GM18498 (cell line): ENCODE measurements around the gene GSDMA.

ENCODE experiments used
- ATAC-seq: cut with Tn5 transposase; IDR thresholded peaks from one replicate; pipeline ENCODE4 v1.9.1; 2021; ENCODE audit warnings: mild to moderate bottlenecking, moderate library complexity; ENCODE audit not compliant: unreplicated experiment

GSDMA gene

GRCh38 chr17:39960524-39961041, 2.2 kb upstream of the GSDMA start:
- no peak for ATAC-seq

GRCh38 chr17:39963829-39964228, 1.0 kb downstream of the GSDMA start:
- no peak for ATAC-seq

- no peak for ATAC-seq
These were observed 2.4 kb downstream of the GSDMA start for GRCh38 chr17:39965017-39965699.

GRCh38 chr17:39966771-39967170, 4.0 kb downstream of the GSDMA start:
- no peak for ATAC-seq

DNA sequence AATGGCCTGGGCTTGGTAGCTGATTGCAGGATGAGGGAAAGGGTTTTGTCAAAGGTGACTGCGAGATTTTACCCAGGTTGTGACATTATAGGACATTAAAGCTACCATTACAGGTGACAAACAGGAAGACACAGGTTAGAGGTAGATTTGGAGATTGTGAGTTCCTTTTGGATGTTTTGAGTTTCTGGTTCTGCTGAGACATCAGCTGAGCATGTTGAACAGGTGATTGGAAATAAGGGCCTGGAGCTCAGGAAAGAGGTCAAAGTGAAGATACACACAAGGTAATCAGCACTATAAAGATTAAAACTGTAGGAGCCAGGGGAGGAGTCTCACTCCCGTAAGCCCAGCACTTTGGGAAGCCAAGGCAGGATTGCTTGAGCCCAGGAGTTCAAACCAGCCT, 6.0 kb downstream of the GSDMA start:
- ATAC-seq: no peak

GRCh38 chr17:39969375-39969774, 6.6 kb downstream of the GSDMA start:
- no peak for ATAC-seq

GRCh38 chr17:39970157-39970692, 7.4 kb downstream of the GSDMA start:
- ATAC-seq: no peak

GRCh38 chr17:39971076-39971603, 8.3 kb downstream of the GSDMA start:
- ATAC-seq: no peak

GRCh38 chr17:39972271-39972670, 9.5 kb downstream of the GSDMA start:
- ATAC-seq: no peak

GRCh38 chr17:39973496-39973895, 10.7 kb downstream of the GSDMA start:
- no peak for ATAC-seq

DNA sequence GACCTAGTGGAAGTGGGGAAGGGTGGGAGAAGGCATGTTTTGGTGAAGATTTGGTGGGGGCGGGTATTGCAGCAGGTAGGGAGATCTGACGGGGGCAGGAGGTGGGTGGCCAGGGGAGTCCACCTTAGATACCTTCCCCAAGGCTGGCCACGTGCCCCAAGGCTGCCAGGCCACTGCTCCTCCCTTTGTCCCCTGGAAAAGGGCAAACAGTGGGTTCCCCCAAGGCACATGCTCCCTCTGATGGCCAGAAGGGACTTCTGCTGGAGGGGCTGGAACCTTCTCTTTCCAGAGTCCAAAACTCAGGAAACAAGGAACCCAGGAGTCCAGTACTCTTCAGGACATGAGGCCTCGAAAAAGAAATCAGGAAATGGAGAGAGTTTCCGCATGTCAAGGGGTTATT, 11.6 kb downstream of the GSDMA start:
- ATAC-seq: no peak

DNA sequence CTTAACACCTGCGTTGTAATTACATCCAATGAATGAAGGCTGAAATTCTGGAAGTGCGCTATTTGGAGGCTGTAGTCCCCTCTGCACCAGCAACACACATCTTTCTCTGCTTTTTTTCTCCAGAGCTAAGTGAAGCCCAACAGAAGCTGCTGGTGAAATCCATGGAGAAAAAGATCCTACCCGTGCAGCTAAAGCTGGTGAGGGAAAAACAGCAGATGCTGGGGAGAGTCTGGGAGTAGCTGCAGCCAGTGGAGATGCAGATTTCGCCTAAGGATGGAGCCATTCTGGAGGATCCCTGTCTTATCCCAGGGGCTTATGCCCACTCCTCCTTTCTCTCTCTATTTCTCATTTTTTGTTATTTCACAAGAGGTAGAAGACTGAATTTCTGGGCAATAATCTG, 13.0 kb downstream of the GSDMA start:
- no peak for ATAC-seq

- ATAC-seq: no peak
These were observed 16.3 kb downstream of the GSDMA start for GRCh38 chr17:39979016-39979670.

DNA sequence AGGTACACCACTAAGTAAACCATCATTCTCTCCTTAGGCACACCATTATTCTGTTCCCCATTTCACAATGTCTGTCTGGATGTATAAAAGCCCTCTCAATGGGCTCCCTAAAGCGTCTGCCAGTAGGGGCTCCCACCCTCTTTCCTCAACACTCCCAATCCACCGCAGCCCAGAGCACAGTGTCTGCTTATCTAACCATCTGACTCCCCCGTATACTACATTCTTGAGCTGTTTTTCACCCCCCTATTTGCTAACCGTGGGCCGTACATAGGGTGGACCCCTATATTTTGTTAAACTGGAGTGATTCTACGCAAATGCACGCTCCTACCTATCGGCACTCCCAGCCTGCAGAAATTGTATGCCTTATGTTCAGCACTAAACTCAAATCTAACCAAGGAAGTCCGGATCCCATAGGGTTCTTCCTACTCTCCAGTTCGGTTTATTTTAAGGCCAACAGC, 17.1 kb downstream of the GSDMA start:
- ATAC-seq: peak; percentile 26

DNA sequence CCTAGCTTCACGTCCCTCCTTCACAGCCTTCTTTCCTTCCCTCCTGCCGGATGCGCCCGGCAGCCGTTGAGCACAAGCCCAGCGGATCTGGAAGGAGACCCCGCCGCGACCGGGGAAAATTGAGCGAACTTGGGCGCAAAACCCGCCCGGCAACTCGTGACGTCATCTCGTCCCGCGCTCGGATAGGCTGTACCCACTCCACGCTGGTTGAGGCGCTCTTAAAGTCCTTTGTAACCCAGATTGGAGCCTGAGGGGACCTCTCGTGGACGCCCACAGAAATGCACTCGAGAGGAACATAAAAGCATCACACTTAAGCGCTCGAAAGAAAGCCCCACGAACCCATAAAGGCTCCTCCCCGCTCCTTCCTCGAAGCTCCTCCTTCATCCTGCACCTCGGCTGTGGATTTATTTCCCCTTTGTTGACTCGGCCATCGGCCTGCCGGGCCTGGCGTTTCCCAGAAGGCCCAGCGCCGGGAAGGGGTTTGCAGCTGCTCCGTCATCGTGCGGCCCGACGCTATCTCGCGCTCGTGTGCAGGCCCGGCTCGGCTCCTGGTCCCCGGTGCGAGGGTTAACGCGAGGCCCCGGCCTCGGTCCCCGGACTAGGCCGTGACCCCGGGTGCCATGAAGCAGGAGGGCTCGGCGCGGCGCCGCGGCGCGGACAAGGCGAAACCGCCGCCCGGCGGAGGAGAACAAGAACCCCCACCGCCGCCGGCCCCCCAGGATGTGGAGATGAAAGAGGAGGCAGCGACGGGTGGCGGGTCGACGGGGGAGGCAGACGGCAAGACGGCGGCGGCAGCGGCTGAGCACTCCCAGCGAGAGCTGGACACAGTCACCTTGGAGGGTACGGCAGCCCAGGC, 17.8 kb downstream of the GSDMA start, which contains the start of gene PSMD3:
PSMD3 (plus strand) TSS at position 457 of the 856 bp plus-strand sequence; CDS start at position 621, 164 bp downstream.
- peak; percentile 93 for ATAC-seq

DNA sequence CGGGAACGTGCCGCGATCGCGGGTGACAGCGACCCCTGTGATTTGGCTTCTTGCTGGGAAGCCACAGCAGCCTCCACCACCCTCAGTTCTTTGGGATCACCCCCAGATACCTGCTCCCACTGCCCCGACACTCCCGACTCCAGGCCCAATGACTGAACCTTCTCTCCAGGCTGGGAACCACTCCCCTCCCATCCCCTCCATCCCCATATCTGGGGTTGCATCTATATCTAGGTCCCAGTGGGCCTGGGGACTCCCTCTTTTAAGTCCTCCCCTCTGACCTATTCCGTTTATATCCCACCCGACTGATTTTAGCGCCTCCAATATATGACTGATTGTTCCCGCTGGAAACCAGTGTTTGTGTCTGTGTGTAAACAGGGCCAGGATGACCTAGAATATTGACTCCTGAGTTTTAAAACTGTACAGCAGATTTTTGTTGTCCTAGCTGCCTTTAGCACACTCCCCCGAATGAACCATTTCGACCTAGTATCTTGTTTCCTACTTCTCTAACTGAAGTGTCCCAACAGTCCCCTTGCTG, 18.5 kb downstream of the GSDMA start:
- no peak for ATAC-seq

- no peak for ATAC-seq
These were observed 19.1 kb downstream of the GSDMA start for GRCh38 chr17:39981766-39982375.

- ATAC-seq: no peak
These were observed 25.5 kb downstream of the GSDMA start for GRCh38 chr17:39988206-39988810.

GRCh38 chr17:39994448-39994847, 31.6 kb downstream of the GSDMA start:
- ATAC-seq: no peak

DNA sequence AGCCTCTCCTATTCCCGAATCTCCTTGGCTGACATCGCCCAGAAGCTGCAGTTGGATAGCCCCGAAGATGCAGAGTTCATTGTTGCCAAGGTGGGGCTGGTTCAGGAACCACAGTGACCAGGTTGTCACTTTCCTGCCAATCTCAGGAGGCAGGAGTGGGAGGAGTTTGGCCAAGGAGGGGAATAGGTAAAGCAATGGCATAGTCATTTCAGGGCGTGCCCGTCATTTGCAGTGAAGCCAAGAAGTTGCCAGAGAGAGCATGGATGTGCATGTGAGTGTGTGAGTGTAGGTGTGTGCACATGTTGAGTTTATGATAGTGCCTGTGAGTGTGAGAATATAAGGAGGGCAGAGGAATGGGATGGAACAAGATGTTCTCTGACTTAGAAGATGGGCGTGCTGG, 32.6 kb downstream of the GSDMA start:
- no peak for ATAC-seq
